ENCODE measurements around the gene SMYD3. TPM values are rescaled to one million over a fixed set of nuclear protein-coding genes. Genes with fewer than 3 reads are reported as not detected.

SMYD3 gene
- total RNA-seq, 1 donor from 2014 or later = 80.8 TPM

DNA sequence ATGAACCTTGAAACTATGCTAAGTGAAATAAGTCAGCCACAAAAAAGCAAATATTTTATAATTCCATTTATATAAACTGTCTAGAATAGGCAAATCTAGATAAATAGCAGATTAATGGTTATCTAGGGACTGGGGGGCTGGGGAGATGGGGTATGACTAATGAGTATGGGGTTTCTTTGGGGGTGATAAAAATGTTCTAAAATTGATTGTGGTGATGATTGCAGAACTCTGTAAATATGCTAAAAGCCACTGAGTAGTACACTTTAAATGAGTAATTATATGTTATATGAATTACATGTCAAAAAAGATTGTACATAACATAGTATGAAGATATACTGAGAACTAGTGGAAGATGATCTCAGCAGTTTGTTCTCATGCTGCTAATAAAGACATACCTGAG is 677.3 kb downstream of the SMYD3 start:
- H2AFZ ChIP-seq (ENCODE audit: low read depth, low read length) = no peak overlapping the region
- TF ChIP-seq, protein P1, sequence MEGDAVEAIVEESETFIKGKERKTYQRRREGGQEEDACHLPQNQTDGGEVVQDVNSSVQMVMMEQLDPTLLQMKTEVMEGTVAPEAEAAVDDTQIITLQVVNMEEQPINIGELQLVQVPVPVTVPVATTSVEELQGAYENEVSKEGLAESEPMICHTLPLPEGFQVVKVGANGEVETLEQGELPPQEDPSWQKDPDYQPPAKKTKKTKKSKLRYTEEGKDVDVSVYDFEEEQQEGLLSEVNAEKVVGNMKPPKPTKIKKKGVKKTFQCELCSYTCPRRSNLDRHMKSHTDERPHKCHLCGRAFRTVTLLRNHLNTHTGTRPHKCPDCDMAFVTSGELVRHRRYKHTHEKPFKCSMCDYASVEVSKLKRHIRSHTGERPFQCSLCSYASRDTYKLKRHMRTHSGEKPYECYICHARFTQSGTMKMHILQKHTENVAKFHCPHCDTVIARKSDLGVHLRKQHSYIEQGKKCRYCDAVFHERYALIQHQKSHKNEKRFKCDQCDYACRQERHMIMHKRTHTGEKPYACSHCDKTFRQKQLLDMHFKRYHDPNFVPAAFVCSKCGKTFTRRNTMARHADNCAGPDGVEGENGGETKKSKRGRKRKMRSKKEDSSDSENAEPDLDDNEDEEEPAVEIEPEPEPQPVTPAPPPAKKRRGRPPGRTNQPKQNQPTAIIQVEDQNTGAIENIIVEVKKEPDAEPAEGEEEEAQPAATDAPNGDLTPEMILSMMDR (IDR thresholded peaks at IDR 0.05; ENCODE audit: insufficient read depth, low read depth, low read length) = no peak
- no peak for TF ChIP-seq EZH2 (IDR thresholded peaks at IDR 0.05; ENCODE audit: insufficient read depth, low read length)
- no peaks in the 10 kb centered on the region for H3K9me3 Mint-ChIP-seq (ENCODE audit: unreplicated experiment)
- no peaks in the 10 kb centered on the region for H3K4me1 ChIP-seq (ENCODE audit: insufficient read depth, low read length)
- no peaks in the 10 kb centered on the region for H3K27me3 ChIP-seq (ENCODE audit: insufficient read depth, low read length)
- no peak overlapping the region for H3K4me2 ChIP-seq (ENCODE audit: low read length)
- H3K36me3 Mint-ChIP-seq (ENCODE audit: low read depth, unreplicated experiment) = peaks cover 17% of the 10 kb centered on the region
- H3K4me1 Mint-ChIP-seq (ENCODE audit: low read depth, unreplicated experiment) = peaks cover 6% of the 10 kb centered on the region
- H3K27ac Mint-ChIP-seq (ENCODE audit: unreplicated experiment) = no peak overlapping the region
- H3K79me2 ChIP-seq (ENCODE audit: insufficient read depth, low read length) = no peaks in the 10 kb centered on the region
- H3K36me3 ChIP-seq (ENCODE audit: insufficient read depth, low read length) = no peaks in the 10 kb centered on the region
- no peak overlapping the region for H3K9ac ChIP-seq (ENCODE audit: low read length)
- H4K20me1 ChIP-seq (ENCODE audit: insufficient read depth, low read length) = no peaks in the 10 kb centered on the region
- H3K27ac ChIP-seq (ENCODE audit: low read depth, low read length) = no peak overlapping the region
- no peaks in the 10 kb centered on the region for H3K27me3 Mint-ChIP-seq (ENCODE audit: low read depth, unreplicated experiment)
- DNase-seq (ENCODE audit: low read depth) (peak; percentile 52), FAIRE-seq (no peak)
- H3K4me3 Mint-ChIP-seq (ENCODE audit: unreplicated experiment) = no peak overlapping the region
- H3K9me3 ChIP-seq (ENCODE audit: insufficient read depth, low read depth, low read length) = no peaks in the 10 kb centered on the region
- no peak overlapping the region for H3K4me3 ChIP-seq (ENCODE audit: insufficient read depth, low read depth, low read length)

DNA sequence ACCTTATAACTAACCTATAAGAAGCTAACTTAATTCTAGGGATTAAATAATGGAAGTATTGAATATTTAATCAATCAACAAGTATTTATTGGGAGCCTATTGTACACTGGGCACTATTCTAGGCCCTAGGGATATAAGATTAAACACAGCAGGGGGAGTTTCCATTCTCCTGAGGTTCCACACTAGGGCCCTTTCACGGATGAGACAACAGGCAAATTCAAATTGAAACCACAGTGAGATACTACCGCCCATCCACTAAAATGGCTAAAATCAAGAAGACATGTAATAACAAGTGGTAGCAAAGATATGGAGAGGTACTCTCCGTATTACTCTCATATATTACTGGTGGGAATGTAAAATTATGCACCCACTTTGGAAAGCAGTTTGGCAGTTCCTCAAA is 677.9 kb downstream of the SMYD3 start:
- Mint-ChIP-seq H3K36me3 (ENCODE audit: low read depth, unreplicated experiment) (peaks cover 14% of the 10 kb centered on the region), H3K4me3 (ENCODE audit: unreplicated experiment) (no peak overlapping the region), H3K27me3 (ENCODE audit: low read depth, unreplicated experiment) (no peaks in the 10 kb centered on the region), H3K4me1 (ENCODE audit: low read depth, unreplicated experiment) (peaks cover 6% of the 10 kb centered on the region), H3K27ac (ENCODE audit: unreplicated experiment) (no peak overlapping the region), H3K9me3 (ENCODE audit: unreplicated experiment) (no peaks in the 10 kb centered on the region)
- TF ChIP-seq EZH2 (IDR thresholded peaks at IDR 0.05; ENCODE audit: insufficient read depth, low read length) = no peak
- TF ChIP-seq, protein P1 (IDR thresholded peaks at IDR 0.05; ENCODE audit: insufficient read depth, low read depth, low read length) = no peak
- Histone ChIP-seq H3K27ac (ENCODE audit: low read depth, low read length) (no peak overlapping the region), H3K4me3 (ENCODE audit: insufficient read depth, low read depth, low read length) (no peak overlapping the region), H3K9me3 (ENCODE audit: insufficient read depth, low read depth, low read length) (no peaks in the 10 kb centered on the region), H2AFZ (ENCODE audit: low read depth, low read length) (no peak overlapping the region), H4K20me1 (ENCODE audit: insufficient read depth, low read length) (no peaks in the 10 kb centered on the region), H3K36me3 (ENCODE audit: insufficient read depth, low read length) (no peaks in the 10 kb centered on the region), H3K9ac (ENCODE audit: low read length) (no peak overlapping the region), H3K79me2 (ENCODE audit: insufficient read depth, low read length) (no peaks in the 10 kb centered on the region), H3K4me1 (ENCODE audit: insufficient read depth, low read length) (no peaks in the 10 kb centered on the region), H3K27me3 (ENCODE audit: insufficient read depth, low read length) (no peaks in the 10 kb centered on the region), H3K4me2 (ENCODE audit: low read length) (no peak overlapping the region)
- DNase-seq (ENCODE audit: low read depth) (no peak), FAIRE-seq (no peak)

DNA sequence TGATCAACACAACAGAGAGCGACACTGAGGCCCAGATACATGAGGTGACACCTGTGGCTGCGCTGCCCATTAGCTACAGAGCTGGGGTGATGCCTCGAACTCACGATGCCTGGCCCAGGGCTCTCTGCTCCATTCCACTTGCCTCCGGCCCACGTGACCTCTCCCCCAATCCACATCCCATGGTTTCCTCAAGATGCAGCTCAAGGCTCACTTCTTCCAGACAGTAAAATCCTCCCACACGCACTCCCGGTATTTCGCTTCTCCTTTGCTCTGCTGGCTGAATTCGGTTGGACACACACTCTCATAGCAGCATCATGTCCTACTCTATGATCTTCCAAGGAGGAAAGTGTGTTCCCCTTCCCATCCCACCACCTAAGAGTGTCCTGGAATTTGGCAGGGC is 679.8 kb downstream of the SMYD3 start:
- no peak overlapping the region for H3K4me2 ChIP-seq (ENCODE audit: low read length)
- Mint-ChIP-seq H3K36me3 (ENCODE audit: low read depth, unreplicated experiment) (peaks cover 21% of the 10 kb centered on the region), H3K27ac (ENCODE audit: unreplicated experiment) (no peak overlapping the region), H3K9me3 (ENCODE audit: unreplicated experiment) (no peaks in the 10 kb centered on the region), H3K4me3 (ENCODE audit: unreplicated experiment) (no peak overlapping the region), H3K27me3 (ENCODE audit: low read depth, unreplicated experiment) (no peaks in the 10 kb centered on the region), H3K4me1 (ENCODE audit: low read depth, unreplicated experiment) (peaks cover 15% of the 10 kb centered on the region)
- no peak for DNase-seq (ENCODE audit: low read depth)
- no peak overlapping the region for H2AFZ ChIP-seq (ENCODE audit: low read depth, low read length)
- no peak overlapping the region for H3K4me3 ChIP-seq (ENCODE audit: insufficient read depth, low read depth, low read length)
- peaks cover 12% of the 10 kb centered on the region for H3K4me1 ChIP-seq (ENCODE audit: insufficient read depth, low read length)
- no peak for FAIRE-seq
- H3K9ac ChIP-seq (ENCODE audit: low read length) = no peak overlapping the region
- no peaks in the 10 kb centered on the region for H3K36me3 ChIP-seq (ENCODE audit: insufficient read depth, low read length)
- no peaks in the 10 kb centered on the region for H3K9me3 ChIP-seq (ENCODE audit: insufficient read depth, low read depth, low read length)
- no peak for TF ChIP-seq EZH2 (IDR thresholded peaks at IDR 0.05; ENCODE audit: insufficient read depth, low read length)
- TF ChIP-seq, protein P1 (IDR thresholded peaks at IDR 0.05; ENCODE audit: insufficient read depth, low read depth, low read length) = no peak
- no peaks in the 10 kb centered on the region for H4K20me1 ChIP-seq (ENCODE audit: insufficient read depth, low read length)
- no peak overlapping the region for H3K27ac ChIP-seq (ENCODE audit: low read depth, low read length)
- no peaks in the 10 kb centered on the region for H3K79me2 ChIP-seq (ENCODE audit: insufficient read depth, low read length)
- H3K27me3 ChIP-seq (ENCODE audit: insufficient read depth, low read length) = no peaks in the 10 kb centered on the region

All from astrocyte (in vitro differentiated cells and primary cell).